Esophagus muscularis mucosa (tissue), 4 donors: ENCODE data around the gene RANBP17. TPM values are rescaled to one million over a fixed set of nuclear protein-coding genes. Genes with fewer than 3 reads are reported as not detected.
"Not testable (repeated sequence)": the region's sequence is repeated elsewhere in the genome, so short reads cannot be mapped to it uniquely, and the experiment has no call there.

ENCODE experiments used
- DNase-seq: peaks from one replicate; pipeline ENCODE4 v3.0.0-alpha.2; 2017; ENCODE audit errors: extremely low spot score
- H3K27ac ChIP-seq, 4 donors: fragments of 200-600 bp; sonication (generic); replicated peaks in 1 of 4; 1 replicate in 3 of 4; 2 replicates in 1 of 4; pipeline ENCODE4 v1.5.1; 2016 to 2019; ENCODE audit warnings: mild to moderate bottlenecking in 1 of 4
- H3K27me3 ChIP-seq, 4 donors: fragments of 200-600 bp; sonication (generic); one replicate each; pipeline versions ENCODE4 v1.5.1 to v1.6.0; 2016 to 2019
- H3K36me3 ChIP-seq, 4 donors: fragments of 200-600 bp; sonication (generic); one replicate each; pipeline ENCODE4 v1.5.1; 2016 to 2019
- H3K4me1 ChIP-seq, 4 donors: fragments of 200-600 bp; sonication (generic); one replicate each; pipeline ENCODE4 v1.5.1; 2016 to 2019
- H3K4me3 ChIP-seq, 4 donors: fragments of 200-600 bp; sonication (generic); 1 replicate in 2 of 4; 2 replicates in 2 of 4; pipeline ENCODE4 v1.5.1; 2016 to 2019; ENCODE audit warnings: mild to moderate bottlenecking in 4 of 4, moderate library complexity in 1 of 4
- H3K9me3 ChIP-seq, 4 donors: fragments of 200-600 bp; sonication (generic); 1 replicate in 3 of 4; 2 replicates in 1 of 4; pipeline ENCODE4 v1.5.1; 2016 to 2019
- CTCF ChIP-seq, 3 experiments: fragments of 200-600 bp in 2 of 3; fragments of 450-650 bp in 1 of 3; sonication (generic) in 2 of 3; IDR thresholded peaks; one replicate each; pipeline ENCODE4 v1.5.1; 2017 to 2019; ENCODE audit warnings: antibody characterized with exemption in 3 of 3, mild to moderate bottlenecking in 2 of 3, moderate library complexity in 1 of 3
- EP300 ChIP-seq: sonication (generic); formaldehyde crosslinking; IDR thresholded peaks from one replicate; pipeline ENCODE4 v1.6.1; 2017; ENCODE audit warnings: antibody characterized with exemption
- POLR2A ChIP-seq: fragments of 450-650 bp; IDR thresholded peaks from one replicate; pipeline ENCODE4 v1.6.1; 2017; ENCODE audit warnings: antibody characterized with exemption, moderate library complexity, mild to moderate bottlenecking, low read depth
- POLR2AphosphoS5 ChIP-seq, 2 donors: sonication (generic); formaldehyde crosslinking; IDR thresholded peaks; one replicate each; pipeline ENCODE4 v1.6.1; 2017; ENCODE audit warnings: antibody characterized with exemption in 2 of 2
- WGBS: methylation state at CpG from one replicate; pipeline ENCODE4 v1.1.5; 2018; 5-methylcytosine and 5-hydroxymethylcytosine counted together
- intact Hi-C: fragments of 100-400 bp; cut with DNase I; formaldehyde crosslinking; loops from one replicate; pipeline ENCODE4 v1.15.1; 2023
- total RNA-seq, 4 donors: library from RNA; depleted of rRNA; stranded (reverse); fragments of >200 nt; gene quantifications; one replicate each; pipeline versions ENCODE4 v1.1.0 to v1.2.1, GENCODE V29; 2016

Gene RANBP17
- total RNA-seq, 4 donors from 2014 or later: 16.4 to 28.2 (median 17.7) TPM

- DNase-seq: no peak
- intact Hi-C loops: no loop called here
- WGBS: 85% methylated on average over 7 of the region's 8 CpGs
Measured at GRCh38 chr5:170903075-170903474, 41.3 kb downstream of the RANBP17 start.

DNA sequence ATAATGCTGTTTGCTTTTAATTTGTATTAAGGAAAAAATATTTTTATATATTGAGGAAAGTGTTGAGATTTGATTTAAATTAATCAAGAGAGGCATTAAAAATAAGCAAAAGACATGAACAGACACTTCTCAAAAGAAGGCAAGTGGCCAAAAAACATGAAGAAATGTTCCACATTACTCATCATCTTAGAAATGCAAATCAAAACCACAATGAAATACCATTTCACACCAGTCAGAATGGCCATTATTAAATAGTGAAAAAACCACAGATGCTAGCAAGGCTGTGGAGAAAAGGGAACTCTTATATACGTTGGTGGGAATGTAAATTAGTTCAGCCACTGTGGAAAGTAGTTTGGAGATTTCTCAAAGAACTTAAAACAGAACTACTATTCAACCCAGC lies 45.9 kb downstream of the RANBP17 start:
- no peaks in the 10 kb centered on the region for H3K4me1 ChIP-seq
- intact Hi-C loops: no loop called here
- DNase-seq: no peak
- H3K27ac ChIP-seq: no peak overlapping the region
- 74% methylated on average over 1 of the region's 1 CpG for WGBS
- H3K27me3 ChIP-seq: no peaks in the 10 kb centered on the region
- no peak overlapping the region for H3K4me3 ChIP-seq
- no peak for TF ChIP-seq POLR2AphosphoS5 (IDR thresholded peaks at IDR 0.05)
- no peak for TF ChIP-seq POLR2A
- TF ChIP-seq CTCF (IDR thresholded peaks at IDR 0.05): no peak
- TF ChIP-seq EP300: no peak
- H3K9me3 ChIP-seq: no peaks in the 10 kb centered on the region
- H3K36me3 ChIP-seq: peaks cover 0 to 8% (median 0%) of the 10 kb centered on the region in 4 donors

More at GRCh38 chr5:170903075-170903474, 41.3 kb downstream of the RANBP17 start:
- H3K4me3 ChIP-seq: no peak overlapping the region
- no peaks in the 10 kb centered on the region for H3K36me3 ChIP-seq
- TF ChIP-seq POLR2AphosphoS5 (IDR thresholded peaks at IDR 0.05) (no peak), EP300 (no peak), CTCF (IDR thresholded peaks at IDR 0.05) (no peak), POLR2A (no peak)
- no peaks in the 10 kb centered on the region for H3K27me3 ChIP-seq
- H3K27ac ChIP-seq: no peak overlapping the region
- peaks cover 0 to 7% (median 0%) of the 10 kb centered on the region in 4 donors for H3K9me3 ChIP-seq
- H3K4me1 ChIP-seq: no peaks in the 10 kb centered on the region

DNA sequence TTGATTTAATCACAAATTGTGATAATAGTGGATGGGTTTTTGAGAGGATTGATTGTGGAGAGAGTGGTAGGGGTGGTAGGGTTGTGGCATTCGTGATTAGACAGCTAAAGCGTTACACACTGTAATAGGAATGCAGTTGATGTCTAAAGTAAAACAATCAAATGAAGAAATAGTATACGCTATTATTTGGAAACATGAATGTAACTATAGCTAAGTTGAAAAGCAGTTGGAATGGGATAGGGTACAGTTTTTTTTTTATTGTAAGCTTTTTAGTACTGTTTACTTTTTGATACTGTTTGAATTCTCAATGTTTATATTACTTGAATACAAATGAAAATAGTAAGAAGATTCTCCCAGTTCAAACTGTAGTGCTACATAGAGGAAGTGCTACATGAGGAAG lies 51.8 kb downstream of the RANBP17 start:
- no peaks in the 10 kb centered on the region for H3K4me1 ChIP-seq
- intact Hi-C loops: no loop called here

GRCh38 chr5:170917113-170917512 lies 55.3 kb downstream of the RANBP17 start:
- intact Hi-C loops: no loop called here
- H3K27me3 ChIP-seq: no peaks in the 10 kb centered on the region
- H3K4me3 ChIP-seq: no peak overlapping the region
- H3K4me1 ChIP-seq: no peaks in the 10 kb centered on the region
- TF ChIP-seq POLR2A (no peak), POLR2AphosphoS5 (IDR thresholded peaks at IDR 0.05) (no peak), EP300 (no peak), CTCF (IDR thresholded peaks at IDR 0.05) (no peak)
- H3K27ac ChIP-seq: no peak overlapping the region
- no peak for DNase-seq
- no peaks in the 10 kb centered on the region for H3K9me3 ChIP-seq
- H3K36me3 ChIP-seq: no peaks in the 10 kb centered on the region

More for the DNA sequence above, 51.8 kb downstream of the RANBP17 start:
- Histone ChIP-seq H3K4me3 (no peak overlapping the region), H3K36me3 (peaks cover 0 to 8% (median 0%) of the 10 kb centered on the region in 4 donors), H3K27me3 (no peaks in the 10 kb centered on the region), H3K27ac (no peak overlapping the region), H3K9me3 (no peaks in the 10 kb centered on the region)
- TF ChIP-seq POLR2AphosphoS5 (IDR thresholded peaks at IDR 0.05) (no peak), CTCF (IDR thresholded peaks at IDR 0.05) (no peak), POLR2A (no peak), EP300 (no peak)
- no peak for DNase-seq
- WGBS: 55% methylated on average over 3 of the region's 3 CpGs

GRCh38 chr5:170920196-170920595 lies 58.4 kb downstream of the RANBP17 start:
- Histone ChIP-seq H3K27ac (no peak overlapping the region), H3K9me3 (no peaks in the 10 kb centered on the region), H3K27me3 (no peaks in the 10 kb centered on the region), H3K4me1 (no peaks in the 10 kb centered on the region), H3K4me3 (no peak overlapping the region), H3K36me3 (no peaks in the 10 kb centered on the region)
- TF ChIP-seq EP300 (no peak), POLR2AphosphoS5 (IDR thresholded peaks at IDR 0.05) (no peak), POLR2A (no peak), CTCF (IDR thresholded peaks at IDR 0.05) (no peak)
- 96% methylated on average over 3 of the region's 3 CpGs for WGBS
- DNase-seq: no peak
- intact Hi-C loops: no loop called here

- H3K4me3 ChIP-seq, H3K27ac ChIP-seq, intact Hi-C loops, H3K9me3 ChIP-seq, DNase-seq, H3K27me3 ChIP-seq, H3K4me1 ChIP-seq, H3K36me3 ChIP-seq: not testable (repeated sequence)
- 43% methylated on average over 7 of the region's 10 CpGs for WGBS
Measured at GRCh38 chr5:170922331-170922730, 60.5 kb downstream of the RANBP17 start.
